Type B pancreatic cell (in vitro differentiated cells): Measurements from ENCODE around the gene ARG2. TPM values are rescaled to one million over a fixed set of nuclear protein-coding genes. Genes with fewer than 3 reads are reported as not detected.

Source experiments
- DNase-seq: peaks from one replicate; pipeline ENCODE4 v3.0.0; 2021; ENCODE audit warnings: mixed read lengths; ENCODE audit not compliant: unreplicated experiment; ENCODE audit errors: extremely low spot score
- H3K27ac Mint-ChIP-seq: 2 replicates; pipeline ENCODE4 v1.8.0; 2021; ENCODE audit warnings: mild to moderate bottlenecking, mixed read lengths
- H3K27me3 Mint-ChIP-seq: 2 replicates; pipeline ENCODE4 v1.8.0; 2021; ENCODE audit warnings: mixed read lengths
- H3K36me3 Mint-ChIP-seq: 2 replicates; pipeline ENCODE4 v1.8.0; 2021; ENCODE audit warnings: mixed read lengths
- H3K4me1 Mint-ChIP-seq: one replicate; pipeline ENCODE4 v1.8.0; 2021; ENCODE audit warnings: mixed read lengths; ENCODE audit not compliant: unreplicated experiment
- H3K4me3 Mint-ChIP-seq: 2 replicates; pipeline ENCODE4 v1.8.0; 2021; ENCODE audit warnings: mild to moderate bottlenecking, mixed read lengths
- H3K9me3 Mint-ChIP-seq: 2 replicates; pipeline ENCODE4 v1.8.0; 2021; ENCODE audit warnings: mixed read lengths
- total RNA-seq: library from RNA; stranded (reverse); gene quantifications from 2 replicates; pipeline ENCODE4 v1.2.1, GENCODE V29; 2021; ENCODE audit warnings: low replicate concordance
- TF ChIP-seq, protein P1 (sequence below): fragments of 200-600 bp; sonication (generic); conservative IDR thresholded peaks from 2 replicates; pipeline ENCODE4 v1.5.0; 2021; ENCODE audit warnings: antibody characterized with exemption, mild to moderate bottlenecking

ARG2 gene
- total RNA-seq, 1 donor from 2014 or later, result 18.2 TPM

DNA sequence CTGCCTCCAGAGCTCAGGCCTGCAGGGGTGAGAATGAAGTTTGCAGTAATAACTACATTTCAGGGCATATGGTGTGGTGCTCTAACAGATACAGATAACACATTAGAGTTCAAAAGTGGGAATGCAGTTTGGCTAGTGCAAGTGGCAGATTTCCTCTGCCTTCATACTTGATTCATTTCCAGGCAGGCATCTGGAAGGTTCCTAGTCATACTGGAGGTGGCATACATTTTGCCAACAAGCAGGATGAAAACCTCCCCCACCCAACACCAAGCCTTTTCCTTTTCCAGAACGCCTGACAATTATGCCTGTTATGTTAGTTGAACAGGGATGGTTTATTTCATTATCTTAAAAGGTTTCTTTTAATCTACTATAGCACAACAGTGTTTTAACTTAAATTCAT, 30.4 kb downstream of the ARG2 start:
- Mint-ChIP-seq H3K27me3 (no peaks in the 10 kb centered on the region), H3K36me3 (peaks cover 23% of the 10 kb centered on the region), H3K9me3 (no peaks in the 10 kb centered on the region), H3K27ac (no peak overlapping the region), H3K4me1 (no peaks in the 10 kb centered on the region), H3K4me3 (no peak overlapping the region)
- no peak for DNase-seq
- TF ChIP-seq, protein P1, sequence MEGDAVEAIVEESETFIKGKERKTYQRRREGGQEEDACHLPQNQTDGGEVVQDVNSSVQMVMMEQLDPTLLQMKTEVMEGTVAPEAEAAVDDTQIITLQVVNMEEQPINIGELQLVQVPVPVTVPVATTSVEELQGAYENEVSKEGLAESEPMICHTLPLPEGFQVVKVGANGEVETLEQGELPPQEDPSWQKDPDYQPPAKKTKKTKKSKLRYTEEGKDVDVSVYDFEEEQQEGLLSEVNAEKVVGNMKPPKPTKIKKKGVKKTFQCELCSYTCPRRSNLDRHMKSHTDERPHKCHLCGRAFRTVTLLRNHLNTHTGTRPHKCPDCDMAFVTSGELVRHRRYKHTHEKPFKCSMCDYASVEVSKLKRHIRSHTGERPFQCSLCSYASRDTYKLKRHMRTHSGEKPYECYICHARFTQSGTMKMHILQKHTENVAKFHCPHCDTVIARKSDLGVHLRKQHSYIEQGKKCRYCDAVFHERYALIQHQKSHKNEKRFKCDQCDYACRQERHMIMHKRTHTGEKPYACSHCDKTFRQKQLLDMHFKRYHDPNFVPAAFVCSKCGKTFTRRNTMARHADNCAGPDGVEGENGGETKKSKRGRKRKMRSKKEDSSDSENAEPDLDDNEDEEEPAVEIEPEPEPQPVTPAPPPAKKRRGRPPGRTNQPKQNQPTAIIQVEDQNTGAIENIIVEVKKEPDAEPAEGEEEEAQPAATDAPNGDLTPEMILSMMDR, result no peak

DNA sequence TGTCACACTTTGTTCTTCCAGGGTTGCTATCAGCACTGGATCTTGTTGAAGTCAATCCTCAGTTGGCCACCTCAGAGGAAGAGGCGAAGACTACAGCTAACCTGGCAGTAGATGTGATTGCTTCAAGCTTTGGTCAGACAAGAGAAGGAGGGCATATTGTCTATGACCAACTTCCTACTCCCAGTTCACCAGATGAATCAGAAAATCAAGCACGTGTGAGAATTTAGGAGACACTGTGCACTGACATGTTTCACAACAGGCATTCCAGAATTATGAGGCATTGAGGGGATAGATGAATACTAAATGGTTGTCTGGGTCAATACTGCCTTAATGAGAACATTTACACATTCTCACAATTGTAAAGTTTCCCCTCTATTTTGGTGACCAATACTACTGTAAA, 31.0 kb downstream of the ARG2 start:
- no peak for DNase-seq
- TF ChIP-seq, protein P1, result no peak
- Mint-ChIP-seq H3K27me3 (no peaks in the 10 kb centered on the region), H3K36me3 (peaks cover 21% of the 10 kb centered on the region), H3K4me1 (no peaks in the 10 kb centered on the region), H3K9me3 (no peaks in the 10 kb centered on the region), H3K27ac (no peak overlapping the region), H3K4me3 (no peak overlapping the region)

DNA sequence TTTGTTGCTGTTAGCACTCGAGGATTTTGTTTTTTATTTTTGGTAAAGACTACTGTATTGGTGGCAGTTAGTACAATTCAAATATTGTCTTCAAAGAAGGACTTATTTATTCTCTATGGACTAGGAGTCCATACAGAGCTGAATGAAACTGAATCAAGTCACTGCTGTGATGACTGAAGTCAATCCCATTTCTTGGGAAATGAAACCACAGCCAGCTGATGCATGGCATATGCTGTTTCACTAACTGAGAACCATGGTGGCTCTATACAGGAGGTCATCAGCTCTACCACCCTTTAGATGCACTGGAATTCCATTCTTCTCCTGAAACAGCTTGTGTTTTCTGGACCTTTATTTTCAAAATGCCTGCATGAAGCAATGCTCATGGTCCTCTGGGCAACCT, 32.5 kb downstream of the ARG2 start:
- H3K27ac Mint-ChIP-seq, result no peak overlapping the region
- TF ChIP-seq, protein P1, result no peak
- no peaks in the 10 kb centered on the region for H3K9me3 Mint-ChIP-seq
- no peak overlapping the region for H3K4me3 Mint-ChIP-seq
- H3K27me3 Mint-ChIP-seq, result no peaks in the 10 kb centered on the region
- H3K36me3 Mint-ChIP-seq, result peaks cover 13% of the 10 kb centered on the region
- no peak for DNase-seq
- no peaks in the 10 kb centered on the region for H3K4me1 Mint-ChIP-seq

DNA sequence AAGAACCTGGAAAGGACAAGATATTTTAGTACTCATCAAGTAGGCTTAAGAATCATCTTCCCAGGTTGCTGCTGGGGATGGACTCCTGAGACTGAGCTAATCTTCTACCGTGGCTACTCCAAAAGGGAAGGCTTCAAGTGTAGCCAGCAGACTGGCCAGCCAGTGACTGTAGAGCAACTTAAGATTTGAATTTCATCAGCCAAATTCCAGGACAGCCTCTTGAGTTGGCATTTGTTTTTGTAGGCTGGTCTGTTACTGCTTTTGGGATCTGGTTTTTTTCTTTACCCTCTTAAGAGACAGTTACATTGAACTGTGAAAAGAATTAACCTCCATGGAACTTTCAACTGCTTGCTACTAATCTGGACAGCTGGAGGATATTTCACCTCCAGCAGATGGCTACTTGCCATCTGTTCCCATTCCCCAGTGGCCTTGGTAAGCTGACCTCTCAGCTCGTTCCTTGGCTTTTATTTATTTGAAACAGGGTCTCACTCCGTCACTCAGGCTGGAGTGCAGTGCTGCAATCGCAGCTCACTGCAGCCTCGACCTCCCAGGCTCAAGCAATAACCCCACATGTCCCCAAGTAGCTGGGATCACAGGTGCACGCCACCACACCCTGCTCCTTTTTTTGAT, 34.0 kb downstream of the ARG2 start:
- H3K4me1 Mint-ChIP-seq, result no peaks in the 10 kb centered on the region
- H3K9me3 Mint-ChIP-seq, result no peaks in the 10 kb centered on the region
- H3K27me3 Mint-ChIP-seq, result no peaks in the 10 kb centered on the region
- no peak overlapping the region for H3K4me3 Mint-ChIP-seq
- no peak for DNase-seq
- peaks cover 12% of the 10 kb centered on the region for H3K36me3 Mint-ChIP-seq
- H3K27ac Mint-ChIP-seq, result no peak overlapping the region
- TF ChIP-seq, protein P1, result no peak

DNA sequence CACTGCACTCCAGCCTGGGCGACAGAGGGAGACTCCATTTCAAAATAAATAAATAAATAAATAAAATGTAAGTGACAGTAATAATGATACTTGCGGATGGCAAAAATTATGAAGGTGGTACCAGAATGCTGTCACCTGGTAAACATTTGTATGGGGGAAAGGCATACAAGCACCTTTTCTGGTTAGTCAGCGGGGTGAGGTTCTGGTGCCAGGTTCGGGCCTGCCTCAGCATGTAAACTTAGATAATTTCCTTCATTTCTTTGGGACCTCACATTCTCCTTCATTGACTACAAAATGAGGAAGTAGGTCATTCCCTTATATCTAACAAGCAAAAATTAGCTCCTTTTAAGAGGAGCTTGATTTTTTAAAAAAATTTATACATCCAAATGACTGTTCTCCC, 43.9 kb downstream of the ARG2 start:
- TF ChIP-seq, protein P1, result no peak
- Mint-ChIP-seq H3K27ac (no peak overlapping the region), H3K9me3 (no peaks in the 10 kb centered on the region), H3K4me3 (no peak overlapping the region), H3K4me1 (peaks cover 5% of the 10 kb centered on the region), H3K27me3 (no peaks in the 10 kb centered on the region), H3K36me3 (peaks cover 2% of the 10 kb centered on the region)
- DNase-seq, result no peak

DNA sequence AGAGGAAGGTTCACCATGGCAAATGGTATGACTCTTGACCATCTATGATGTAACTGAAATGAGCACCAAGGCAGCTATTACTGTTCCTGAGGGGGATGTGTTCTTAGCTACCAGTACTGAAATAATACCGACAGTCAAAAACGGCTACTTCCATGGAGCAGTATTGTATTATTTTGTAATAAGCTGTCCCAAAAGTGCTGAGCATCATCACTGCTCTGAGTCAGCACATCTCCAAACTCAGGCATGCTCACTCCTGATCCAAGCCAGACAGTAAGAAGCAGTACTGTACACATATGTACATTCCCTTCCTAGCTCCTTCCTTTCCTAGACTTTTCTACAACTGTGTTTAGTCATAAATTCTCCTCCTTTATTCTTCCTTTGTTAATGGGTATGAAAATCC, 46.1 kb downstream of the ARG2 start:
- TF ChIP-seq, protein P1, result no peak
- Mint-ChIP-seq H3K36me3 (no peaks in the 10 kb centered on the region), H3K27me3 (no peaks in the 10 kb centered on the region), H3K4me1 (peaks cover 15% of the 10 kb centered on the region), H3K4me3 (no peak overlapping the region), H3K27ac (no peak overlapping the region), H3K9me3 (no peaks in the 10 kb centered on the region)
- no peak for DNase-seq
